ENCODE results near the gene LUC7L.
"Not testable (repeated sequence)": the region's sequence is repeated elsewhere in the genome, so short reads cannot be mapped to it uniquely, and the experiment has no call there.

The LUC7L gene, protein sequence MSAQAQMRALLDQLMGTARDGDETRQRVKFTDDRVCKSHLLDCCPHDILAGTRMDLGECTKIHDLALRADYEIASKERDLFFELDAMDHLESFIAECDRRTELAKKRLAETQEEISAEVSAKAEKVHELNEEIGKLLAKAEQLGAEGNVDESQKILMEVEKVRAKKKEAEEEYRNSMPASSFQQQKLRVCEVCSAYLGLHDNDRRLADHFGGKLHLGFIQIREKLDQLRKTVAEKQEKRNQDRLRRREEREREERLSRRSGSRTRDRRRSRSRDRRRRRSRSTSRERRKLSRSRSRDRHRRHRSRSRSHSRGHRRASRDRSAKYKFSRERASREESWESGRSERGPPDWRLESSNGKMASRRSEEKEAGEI

DNA sequence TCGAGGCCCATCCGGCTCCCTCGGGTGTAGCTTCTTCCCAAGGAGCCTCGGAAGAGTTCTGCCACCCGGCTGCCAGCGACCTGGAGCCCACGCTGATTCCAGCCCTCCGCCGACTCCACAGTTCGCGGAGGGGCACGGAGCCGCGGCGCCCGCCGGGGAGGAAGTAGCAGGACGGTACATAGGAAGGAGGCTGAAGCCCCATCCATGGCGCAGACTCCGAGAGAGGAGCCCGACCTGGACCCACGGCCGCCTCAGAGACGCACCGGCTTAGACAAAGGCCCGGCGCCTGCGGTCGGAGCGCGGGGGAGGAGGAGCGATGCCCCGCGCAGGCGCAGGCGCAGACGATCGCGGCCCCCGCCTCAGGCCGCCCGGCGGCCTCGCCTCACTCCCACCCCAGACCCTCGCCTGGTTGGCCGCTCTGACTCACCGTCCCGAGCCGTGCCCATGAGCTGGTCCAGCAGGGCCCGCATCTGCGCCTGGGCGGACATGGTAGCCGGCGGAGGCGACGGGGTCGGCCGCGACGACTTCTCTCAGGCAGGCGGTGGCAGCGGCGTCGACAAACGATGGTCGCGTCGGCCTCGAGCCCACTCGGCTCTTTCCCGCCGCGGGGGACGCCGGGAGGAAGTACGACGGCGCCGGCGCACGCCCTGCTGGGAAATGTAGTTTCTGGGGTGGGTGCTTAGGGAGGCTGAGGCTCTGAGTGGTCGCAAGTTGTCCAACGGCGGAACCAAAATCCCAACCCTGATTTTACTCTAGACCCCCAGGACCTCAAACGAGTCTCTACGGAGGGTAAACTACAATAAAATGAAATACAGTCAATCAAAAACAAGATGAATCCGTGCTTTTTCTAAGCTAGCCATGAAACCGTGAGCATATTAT lies at the start of gene LUC7L:
Gene LUC7L (minus strand): TSS at position 598 of the 879 bp plus-strand sequence. CDS start 110 bp downstream, at position 488.
- peak; percentile 62 to 89 for DNase-seq

DNA sequence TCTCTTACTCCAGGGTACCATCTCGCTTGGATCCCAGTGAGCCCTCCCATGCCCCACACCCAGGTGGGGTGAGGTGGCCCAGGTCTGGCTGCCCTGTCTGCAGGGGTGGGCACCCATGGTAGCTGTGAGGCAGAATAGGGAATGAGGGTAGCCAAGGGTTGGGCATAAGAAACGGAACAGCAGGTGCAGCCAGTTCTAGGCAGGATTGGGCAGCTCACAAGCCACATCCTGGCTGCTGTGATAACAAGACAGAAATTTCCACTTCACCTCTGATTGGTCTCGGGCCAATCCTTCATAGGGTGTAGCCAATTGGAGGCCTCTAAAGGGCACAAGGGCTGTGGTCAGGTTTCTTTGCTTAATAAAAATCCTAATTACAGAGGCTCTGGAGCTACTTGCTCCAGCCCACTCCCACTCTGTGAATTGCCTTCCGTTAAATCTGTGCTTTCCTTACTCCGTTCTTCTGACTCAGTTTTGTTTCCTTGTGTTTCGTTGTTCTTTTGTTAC lies 49.7 kb upstream of the LUC7L start:
- peak in 1 of 2 experiments; percentile 26 for DNase-seq

DNA sequence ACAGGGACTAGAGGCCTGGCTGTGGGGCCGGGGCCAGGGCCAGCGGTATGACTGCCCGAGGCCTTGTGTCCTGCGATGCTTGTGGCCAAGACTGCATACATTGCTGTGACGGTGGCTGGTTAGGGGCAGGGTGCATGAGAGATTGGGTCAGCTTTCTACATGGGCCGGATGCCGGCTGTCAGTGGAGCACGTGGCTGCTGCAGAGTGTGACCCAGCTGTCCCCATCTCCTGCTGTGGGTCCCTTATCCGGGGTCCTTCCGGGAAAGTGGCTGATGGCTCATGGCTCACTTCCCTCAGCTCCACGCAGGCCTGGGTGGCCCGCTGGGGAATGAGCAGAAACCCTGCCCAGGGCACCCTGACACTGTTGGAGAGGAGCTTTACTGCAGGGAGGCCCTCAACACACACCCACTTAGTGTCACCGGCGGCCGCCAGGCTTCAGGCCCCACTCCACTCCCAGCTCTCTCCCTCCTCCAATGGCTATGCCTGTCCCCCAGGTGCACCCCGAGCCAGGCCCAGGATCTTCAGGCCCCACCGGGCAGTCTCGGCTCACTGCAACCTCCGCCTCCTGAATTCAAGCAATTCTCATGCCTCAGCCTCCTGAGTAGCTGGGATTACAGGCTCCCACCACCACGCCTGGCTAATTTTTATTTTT lies 47.3 kb upstream of the LUC7L start:
- no peak for DNase-seq

DNA sequence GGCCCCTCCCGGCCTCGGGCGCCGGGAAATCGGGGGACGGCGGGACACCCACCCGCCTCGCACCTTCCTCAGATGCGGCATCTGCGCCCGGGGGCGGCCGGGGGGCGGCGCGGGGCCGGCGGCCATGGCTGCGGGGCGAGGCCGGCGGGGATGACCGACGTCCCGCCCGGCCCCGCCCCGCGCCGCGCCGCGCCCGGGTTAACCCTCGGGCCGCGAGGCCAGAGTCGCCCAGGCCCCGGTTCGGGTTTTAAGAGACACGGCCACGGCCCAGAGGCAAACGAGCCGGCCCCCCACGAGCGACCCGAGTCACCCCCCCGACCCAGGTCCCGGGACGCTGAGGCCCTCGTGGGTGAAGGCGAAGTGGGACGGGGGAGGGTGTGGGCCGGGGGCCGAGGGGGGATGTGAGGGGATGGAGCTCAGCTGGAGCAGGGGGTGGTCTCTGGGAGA lies 46.6 kb upstream of the LUC7L start, which contains the start of gene RGS11:
Gene RGS11 (minus strand): TSS at position 159 of the 447 bp plus-strand sequence. CDS start 33 bp downstream, at position 126.
- no peak for DNase-seq

- no peak for DNase-seq
Observed at GRCh38 chr16:275041-275641, 45.9 kb upstream of the LUC7L start.

DNA sequence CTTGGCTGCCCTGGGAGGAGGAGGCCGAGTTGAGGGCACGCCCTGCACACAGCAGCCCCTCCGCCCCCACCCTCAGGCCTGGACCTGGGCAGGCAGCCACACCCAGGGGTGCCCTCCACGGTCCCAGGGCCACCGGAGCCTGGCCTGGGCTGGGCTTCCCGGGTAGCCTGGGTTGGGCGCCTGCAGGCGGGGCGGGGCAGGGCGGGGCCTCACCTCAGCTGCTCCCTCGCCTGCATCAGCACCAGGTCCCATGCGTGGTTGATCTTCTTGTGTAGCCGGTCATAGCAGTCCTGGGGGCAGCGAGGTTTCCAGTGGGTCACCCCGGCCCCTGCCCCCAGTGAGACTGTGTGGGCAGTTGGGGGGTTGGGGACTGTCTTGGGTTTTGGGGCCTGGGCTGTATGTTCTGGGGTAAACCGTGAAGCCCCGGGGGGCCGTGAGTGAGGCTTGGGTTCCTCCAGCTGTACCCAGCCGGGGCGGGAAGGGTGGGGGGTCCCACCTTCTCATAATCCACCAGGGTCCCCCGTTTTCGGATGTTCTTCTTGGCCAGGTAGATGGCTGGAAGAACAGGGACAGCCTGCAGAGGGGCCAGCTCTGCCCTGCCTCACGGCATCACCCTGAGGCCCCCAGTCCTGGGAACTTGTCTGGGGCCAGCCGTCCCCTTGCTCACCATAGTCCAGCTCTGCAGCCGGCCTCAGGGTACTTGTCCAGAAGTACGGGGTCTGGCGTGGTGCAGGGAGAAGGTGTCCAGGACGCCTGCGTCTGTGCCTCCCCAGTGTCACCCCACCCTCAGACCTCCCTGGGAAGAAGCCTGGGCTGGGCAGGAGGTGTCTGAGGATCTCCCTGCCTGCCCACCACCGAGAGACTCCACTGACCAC lies 44.5 kb upstream of the LUC7L start:
- no peak for DNase-seq

GRCh38 chr16:272633-273546 lies 43.6 kb upstream of the LUC7L start:
- no peak for DNase-seq

DNA sequence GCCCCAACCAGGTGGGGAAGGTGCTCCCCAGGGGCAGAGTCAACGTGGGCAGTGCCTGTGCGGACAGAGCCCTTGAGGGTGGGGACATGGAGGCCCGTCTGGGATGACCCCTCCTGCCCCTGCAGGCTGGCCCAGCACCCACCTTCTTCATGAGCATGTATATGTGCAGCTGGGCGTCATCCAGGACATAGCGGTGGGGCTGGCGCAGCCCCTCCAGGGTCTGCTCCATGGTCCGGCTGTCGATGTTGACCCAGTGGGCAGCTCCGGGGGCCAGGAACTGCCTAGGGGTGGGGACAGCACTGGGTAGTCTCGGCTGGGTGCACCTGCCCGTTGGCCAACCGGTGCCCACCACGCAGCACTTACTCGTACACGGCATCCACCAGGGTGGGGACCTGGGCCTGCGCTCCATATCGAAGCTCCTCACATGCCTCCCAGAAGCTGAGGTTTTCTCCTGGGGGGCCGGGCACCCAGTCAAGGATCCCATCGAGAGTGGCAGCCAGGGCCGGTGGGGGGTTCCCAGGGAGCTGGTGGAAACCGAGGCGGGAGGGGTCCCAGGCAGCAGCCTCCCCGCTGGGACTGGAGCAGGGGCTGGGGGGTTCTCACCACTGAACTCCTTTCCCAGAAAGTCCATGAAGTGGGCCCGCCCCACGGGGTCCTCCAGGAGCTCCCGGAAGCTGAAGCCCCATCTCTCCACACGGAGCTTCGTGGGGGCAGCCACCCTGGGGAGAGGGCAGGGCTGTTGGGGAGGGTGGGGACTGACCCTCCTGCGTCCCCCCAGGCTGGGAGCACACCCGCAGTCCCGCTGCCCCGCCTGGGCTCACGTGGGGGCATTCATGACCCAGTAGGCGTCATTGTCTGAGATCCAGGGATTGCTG lies 41.4 kb upstream of the LUC7L start:
- no peak for DNase-seq

DNA sequence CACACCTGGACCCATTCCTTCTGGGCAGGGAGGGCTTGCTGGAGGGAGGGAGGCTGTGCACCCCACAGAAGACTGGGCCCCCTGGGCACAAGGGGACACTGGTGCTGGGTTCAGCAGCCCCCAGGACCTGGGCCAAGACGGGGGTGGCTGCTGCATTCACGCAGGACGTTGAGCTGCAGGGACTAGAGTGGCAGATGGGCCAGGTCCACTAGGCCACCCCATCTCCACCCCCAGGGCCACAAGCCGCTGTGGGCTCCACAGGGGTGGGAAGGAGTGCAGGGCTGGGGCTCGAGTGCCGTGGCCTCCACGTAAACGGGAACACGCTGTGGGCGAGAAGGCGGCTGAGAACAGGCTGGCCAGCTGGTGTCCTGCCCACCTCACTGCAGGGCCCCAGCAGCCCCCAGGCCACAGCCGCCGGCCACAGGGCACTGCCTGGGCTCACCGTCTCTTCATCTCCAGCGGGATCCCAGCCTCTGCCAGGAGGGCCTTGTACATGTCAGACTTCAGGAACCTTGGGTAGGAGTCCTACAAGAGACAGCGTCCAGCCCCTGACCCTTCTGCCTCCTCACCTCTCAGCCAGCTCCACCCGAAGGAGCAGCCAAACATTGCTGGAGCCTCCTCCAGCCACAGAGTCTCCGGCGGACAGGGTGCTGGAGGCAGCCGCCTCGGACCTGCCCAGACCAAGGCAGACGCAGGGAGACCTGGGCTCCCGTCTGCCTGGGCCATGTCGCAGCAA lies 40.0 kb upstream of the LUC7L start:
- DNase-seq = no peak

DNA sequence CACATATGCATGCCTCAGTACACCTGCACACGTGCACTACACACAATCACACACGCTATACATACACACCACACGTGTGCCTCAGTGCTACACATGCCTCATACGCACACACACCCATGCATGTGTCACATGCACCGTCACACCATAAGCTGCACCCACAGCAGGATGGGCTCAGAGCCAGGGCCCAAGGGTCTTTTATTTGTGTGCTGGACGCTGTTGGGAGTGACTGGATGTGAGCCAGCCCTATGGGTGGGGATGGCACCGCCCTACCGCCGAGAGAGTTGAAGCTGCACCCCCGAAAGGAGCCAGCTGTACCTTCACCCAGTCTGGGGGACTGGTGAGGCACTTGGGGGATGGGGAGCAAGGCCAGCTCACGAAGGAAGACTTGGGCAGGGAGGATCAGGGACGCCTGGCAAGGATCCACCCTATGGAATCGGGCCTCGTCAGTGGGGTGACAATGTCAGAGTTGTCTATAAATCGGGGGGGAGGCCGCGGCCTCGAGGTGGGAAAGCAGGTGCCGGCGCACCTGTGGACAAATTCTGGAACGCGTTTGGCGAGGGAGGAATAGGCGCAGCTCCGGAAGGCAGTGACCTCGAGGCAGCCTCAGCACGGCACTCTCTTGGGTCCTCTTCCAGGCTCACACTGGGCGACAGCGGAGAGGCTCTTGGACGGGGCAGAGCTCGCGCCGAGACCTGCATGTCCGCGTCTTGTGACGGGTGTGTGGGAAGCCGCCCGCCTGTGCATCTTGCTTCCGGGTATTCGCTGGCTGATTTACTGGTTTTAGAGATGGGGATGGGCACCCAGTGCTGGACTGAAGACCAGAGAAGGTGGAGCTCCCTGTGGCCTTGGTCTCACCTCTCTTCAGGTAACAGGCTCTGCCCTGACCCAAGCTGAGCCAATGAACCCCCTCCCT lies 39.1 kb upstream of the LUC7L start:
- DNase-seq = no peak

DNA sequence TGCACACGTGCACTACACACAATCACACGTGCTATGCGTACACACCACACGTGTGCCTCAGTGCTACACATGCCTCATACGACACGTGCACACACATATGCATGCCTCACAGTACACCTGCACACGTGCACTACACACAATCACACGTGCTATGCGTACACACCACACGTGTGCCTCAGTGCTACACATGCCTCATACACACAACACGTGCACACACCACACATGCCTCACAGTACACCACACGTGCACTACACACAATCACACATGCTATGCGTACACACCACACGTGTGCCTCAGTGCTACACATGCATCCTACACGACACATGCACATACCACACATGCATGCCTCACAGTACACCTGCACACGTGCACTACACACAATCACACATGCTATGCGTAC lies 38.3 kb upstream of the LUC7L start:
- not testable (repeated sequence) for DNase-seq

GRCh38 chr16:266258-267164 lies 37.3 kb upstream of the LUC7L start:
- DNase-seq = no peak

- DNase-seq = no peak
Observed at GRCh38 chr16:265711-266110, 36.5 kb upstream of the LUC7L start.

DNA sequence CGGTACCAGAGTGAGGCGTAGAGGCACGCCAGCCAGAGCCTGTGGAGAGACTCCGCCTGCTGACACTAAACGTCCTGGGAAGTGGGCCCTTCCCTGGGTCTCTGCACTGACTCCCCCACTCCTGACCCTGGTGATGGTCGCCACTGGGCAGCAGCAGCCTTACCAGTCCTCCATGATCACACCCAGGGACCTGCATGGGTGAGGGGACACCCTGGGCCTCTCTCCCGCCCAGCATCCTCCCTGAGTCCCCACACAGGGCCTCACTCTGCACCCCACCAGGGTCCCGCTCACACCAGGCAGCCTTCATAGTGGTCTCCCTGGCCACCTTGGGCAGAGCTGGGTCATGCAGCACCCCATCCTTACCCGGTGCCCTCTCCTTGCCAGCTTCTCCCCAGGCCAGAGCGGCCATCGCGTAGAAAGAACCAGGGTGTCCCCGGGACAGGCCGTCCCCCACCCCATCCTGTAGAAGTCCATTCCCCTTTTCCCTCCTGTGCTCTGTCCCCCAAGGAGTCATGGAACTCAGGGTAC lies 35.8 kb upstream of the LUC7L start:
- DNase-seq = no peak

GRCh38 chr16:264440-264951 lies 35.2 kb upstream of the LUC7L start:
- DNase-seq = no peak

DNA sequence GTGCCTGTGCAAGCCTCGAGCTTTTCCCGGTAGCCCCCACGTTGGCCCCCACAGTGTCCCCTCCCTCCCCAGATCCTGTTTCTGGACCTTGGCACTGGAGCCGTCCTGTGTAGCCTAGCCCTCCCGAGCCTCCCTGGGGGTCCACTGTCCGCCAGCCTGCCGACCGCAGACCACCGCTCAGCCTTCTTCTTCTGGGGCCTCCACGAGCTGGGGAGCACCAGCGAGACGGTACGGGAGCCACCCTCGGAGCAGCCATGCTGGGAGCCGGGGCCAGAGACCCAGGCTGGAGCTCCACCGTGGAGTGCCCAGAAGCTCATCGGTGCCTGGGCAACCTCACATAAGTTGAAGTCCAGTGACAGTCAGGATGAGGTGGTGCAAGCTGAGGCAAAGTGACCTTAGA lies 34.7 kb upstream of the LUC7L start:
- no peak for DNase-seq
